Measurements from ENCODE around the gene PNISR. TPM values are rescaled to one million over a fixed set of nuclear protein-coding genes. Genes with fewer than 3 reads are reported as not detected.
A peak's percentile ranks its signal among the peaks of the same experiment; 100 is the strongest.

Gene PNISR
- total RNA-seq, 1 experiment from 2014 or later: 134 TPM

- H3K27ac Mint-ChIP-seq: peak overlapping the region in 1 of 3 experiments; percentile 25; a peak in 2 of 7 replicates
- peak; percentile 27 for DNase-seq
These were observed 33.2 kb upstream of the PNISR start for GRCh38 chr6:99458319-99458718.

More at GRCh38 chr6:99458319-99458718, 33.2 kb upstream of the PNISR start:
- Histone ChIP-seq H3K18ac (ENCODE audit: insufficient read length, low read depth, low read length) (no peak overlapping the region), H3K14ac (ENCODE audit: insufficient read depth, low read length) (no peak overlapping the region), H2BK12ac (ENCODE audit: insufficient read length, low read depth, low read length) (no peak overlapping the region), H3K27me3 (ENCODE audit: insufficient read depth, low read length) (no peaks in the 10 kb centered on the region), H4K5ac (ENCODE audit: insufficient read length, low read depth, low read length) (no peak overlapping the region), H3T11ph (ENCODE audit: low read length) (no peak overlapping the region), H3K27ac (ENCODE audit: insufficient read length, low read depth, low read length) (no peak overlapping the region), H3K4me2 (ENCODE audit: insufficient read depth, insufficient read length, low read length) (no peak overlapping the region), H4K91ac (ENCODE audit: insufficient read length, low read depth, low read length) (no peak overlapping the region), H3K4me1 (ENCODE audit: insufficient read depth, low read length) (no peaks in the 10 kb centered on the region), H3K79me2 (ENCODE audit: insufficient read depth, low read length) (no peaks in the 10 kb centered on the region), H3K9ac (ENCODE audit: extremely low read depth, insufficient read length, low read length) (no peak overlapping the region), H3K79me1 (ENCODE audit: insufficient read depth, low read depth, low read length, poor library complexity, severe bottlenecking) (no peaks in the 10 kb centered on the region), H2BK5ac (ENCODE audit: insufficient read length, low read length) (no peak overlapping the region), H2BK20ac (ENCODE audit: low read depth, low read length, poor library complexity, severe bottlenecking) (no peak overlapping the region), H3K9me3 (ENCODE audit: control insufficient read depth, low read depth, low read length) (no peaks in the 10 kb centered on the region), H3K23me2 (ENCODE audit: insufficient read length, low read depth, low read length, poor library complexity, severe bottlenecking) (no peaks in the 10 kb centered on the region), H2BK15ac (ENCODE audit: low read depth, low read length) (no peak overlapping the region), H4K20me1 (ENCODE audit: control insufficient read depth, insufficient read depth, insufficient read length) (no peaks in the 10 kb centered on the region), H2BK120ac (ENCODE audit: low read depth, low read length, poor library complexity, severe bottlenecking) (no peak overlapping the region), H2AFZ (ENCODE audit: low read length) (no peak overlapping the region), H3K23ac (ENCODE audit: insufficient read length, low read depth, low read length) (no peak overlapping the region), H3K56ac (ENCODE audit: insufficient read length, low read depth, low read length) (no peak overlapping the region), H2AK5ac (ENCODE audit: insufficient read length, low read length) (no peak overlapping the region), H3K4ac (ENCODE audit: low read depth, low read length) (no peak overlapping the region), H4K8ac (replicated peaks; ENCODE audit: insufficient read length, low read depth, low read length) (no peak overlapping the region)
- Mint-ChIP-seq H3K4me3 (no peak overlapping the region), H3K4me1 (peaks cover 13 to 14% of the 10 kb centered on the region in 2 experiments), H3K27me3 (ENCODE audit: low read depth) (no peaks in the 10 kb centered on the region), H3K9me3 (peaks cover 19 to 26% of the 10 kb centered on the region in 2 experiments), H3K36me3 (ENCODE audit: insufficient read depth in 1 of 3, low read depth in 3 of 3) (peaks cover 42 to 56% (median 56%) of the 10 kb centered on the region in 3 experiments)
- WGBS (ENCODE audit: extremely low coverage, insufficient read length, low lambda C conversion rate): no CpG with 5 or more reads among the region's 2 CpGs
- TF ChIP-seq, protein P1, sequence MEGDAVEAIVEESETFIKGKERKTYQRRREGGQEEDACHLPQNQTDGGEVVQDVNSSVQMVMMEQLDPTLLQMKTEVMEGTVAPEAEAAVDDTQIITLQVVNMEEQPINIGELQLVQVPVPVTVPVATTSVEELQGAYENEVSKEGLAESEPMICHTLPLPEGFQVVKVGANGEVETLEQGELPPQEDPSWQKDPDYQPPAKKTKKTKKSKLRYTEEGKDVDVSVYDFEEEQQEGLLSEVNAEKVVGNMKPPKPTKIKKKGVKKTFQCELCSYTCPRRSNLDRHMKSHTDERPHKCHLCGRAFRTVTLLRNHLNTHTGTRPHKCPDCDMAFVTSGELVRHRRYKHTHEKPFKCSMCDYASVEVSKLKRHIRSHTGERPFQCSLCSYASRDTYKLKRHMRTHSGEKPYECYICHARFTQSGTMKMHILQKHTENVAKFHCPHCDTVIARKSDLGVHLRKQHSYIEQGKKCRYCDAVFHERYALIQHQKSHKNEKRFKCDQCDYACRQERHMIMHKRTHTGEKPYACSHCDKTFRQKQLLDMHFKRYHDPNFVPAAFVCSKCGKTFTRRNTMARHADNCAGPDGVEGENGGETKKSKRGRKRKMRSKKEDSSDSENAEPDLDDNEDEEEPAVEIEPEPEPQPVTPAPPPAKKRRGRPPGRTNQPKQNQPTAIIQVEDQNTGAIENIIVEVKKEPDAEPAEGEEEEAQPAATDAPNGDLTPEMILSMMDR (conservative IDR thresholded peaks at IDR 0.05): peak; percentile 56

All from H9 (cell line).